Middle frontal gyrus (tissue), 1 donor: ENCODE data around the gene MRGPRG.

Experiments used
- DNase-seq: peaks from one replicate; pipeline ENCODE4 v3.0.0-alpha.2; 2015; ENCODE audit warnings: low spot score; ENCODE audit errors: extremely low spot score

The MRGPRG gene

GRCh38 chr11:3195251-3196160, 23.1 kb downstream of the MRGPRG start:
- no peak for DNase-seq

- no peak for DNase-seq
Observed at GRCh38 chr11:3194016-3194816, 24.4 kb downstream of the MRGPRG start.

- DNase-seq = no peak
Observed at GRCh38 chr11:3193373-3194015, 25.1 kb downstream of the MRGPRG start.

GRCh38 chr11:3192511-3193372, 25.9 kb downstream of the MRGPRG start:
- no peak for DNase-seq

- no peak for DNase-seq
Observed at GRCh38 chr11:3191586-3192324, 26.9 kb downstream of the MRGPRG start.

- no peak for DNase-seq
Observed at GRCh38 chr11:3190600-3190999, 28.0 kb downstream of the MRGPRG start.

GRCh38 chr11:3189886-3190583, 28.6 kb downstream of the MRGPRG start:
- DNase-seq = no peak

GRCh38 chr11:3189196-3189843, 29.3 kb downstream of the MRGPRG start:
- DNase-seq = no peak

GRCh38 chr11:3188496-3189195, 30.0 kb downstream of the MRGPRG start:
- no peak for DNase-seq

- DNase-seq = no peak
Observed at GRCh38 chr11:3186166-3186953, 32.3 kb downstream of the MRGPRG start.

GRCh38 chr11:3184732-3185347, 33.8 kb downstream of the MRGPRG start:
- no peak for DNase-seq

GRCh38 chr11:3183523-3183922, 35.1 kb downstream of the MRGPRG start:
- no peak for DNase-seq

- no peak for DNase-seq
Observed at GRCh38 chr11:3182462-3182852, 36.2 kb downstream of the MRGPRG start.

- no peak for DNase-seq
Observed at GRCh38 chr11:3181725-3182461, 36.7 kb downstream of the MRGPRG start.

GRCh38 chr11:3180869-3181268, 37.7 kb downstream of the MRGPRG start:
- DNase-seq = no peak

GRCh38 chr11:3178349-3178748, 40.3 kb downstream of the MRGPRG start:
- DNase-seq = no peak

- no peak for DNase-seq
Observed at GRCh38 chr11:3177931-3178330, 40.7 kb downstream of the MRGPRG start.
